Muscle layer of colon (tissue), 2 donors: ENCODE measurements around the gene VPS16.
"Not testable (repeated sequence)": the region's sequence is repeated elsewhere in the genome, so short reads cannot be mapped to it uniquely, and the experiment has no call there.

ENCODE experiments used
- H3K27ac ChIP-seq: one replicate; pipeline ENCODE4 v1.7.0; 2013; ENCODE audit warnings: low read depth, mild to moderate bottlenecking, low read length, moderate library complexity
- H3K27me3 ChIP-seq, 2 donors: one replicate each; pipeline ENCODE4 v1.7.0; 2013; ENCODE audit warnings: low read length in 2 of 2, mild to moderate bottlenecking in 2 of 2; ENCODE audit not compliant: insufficient read depth in 2 of 2, control insufficient read depth in 1 of 2
- H3K36me3 ChIP-seq: one replicate; pipeline ENCODE4 v1.7.0; 2013; ENCODE audit warnings: mild to moderate bottlenecking, low read length; ENCODE audit not compliant: insufficient read depth
- H3K4me1 ChIP-seq: one replicate; pipeline ENCODE4 v1.7.0; 2013; ENCODE audit warnings: mild to moderate bottlenecking, low read length; ENCODE audit not compliant: insufficient read depth
- H3K4me3 ChIP-seq, 2 donors: one replicate each; pipeline ENCODE4 v1.7.0; 2013; ENCODE audit warnings: low read length in 2 of 2, low read depth in 1 of 2, mild to moderate bottlenecking in 1 of 2, moderate library complexity in 1 of 2
- H3K9ac ChIP-seq: one replicate; pipeline ENCODE4 v1.7.0; 2013; ENCODE audit warnings: low read length
- H3K9me3 ChIP-seq: one replicate; pipeline ENCODE4 v1.7.0; 2013; ENCODE audit warnings: mild to moderate bottlenecking, low read length
- donor health status: abdominal sarcoma.
- donor health status: Adenocarcinoma of cecum.

Gene VPS16

DNA sequence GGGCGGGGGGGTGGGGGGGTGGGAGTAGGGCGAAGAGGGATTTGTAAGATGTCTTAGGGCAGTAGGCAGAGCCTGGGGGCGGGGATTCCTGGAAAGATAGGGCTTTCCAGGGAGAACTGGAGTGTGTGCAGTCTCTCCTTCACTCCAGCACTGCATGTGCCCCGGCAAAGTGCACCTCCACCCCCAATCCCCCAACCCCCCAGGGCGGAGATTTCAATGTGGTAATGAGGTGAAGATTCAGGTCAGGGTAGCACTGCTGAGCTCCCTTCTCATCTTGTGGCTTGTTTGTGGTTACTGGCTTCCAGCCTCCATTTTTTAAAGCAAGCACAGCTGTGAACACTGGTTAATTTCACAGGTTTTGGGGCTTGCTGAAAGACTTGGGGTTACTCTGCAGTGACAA, 18.5 kb upstream of the VPS16 start:
- Histone ChIP-seq H3K36me3 (no peaks in the 10 kb centered on the region), H3K9me3 (no peaks in the 10 kb centered on the region), H3K9ac (no peak overlapping the region), H3K4me3 (no peak overlapping the region), H3K27ac (no peak overlapping the region), H3K4me1 (no peaks in the 10 kb centered on the region), H3K27me3 (peaks cover 0 to 21% of the 10 kb centered on the region in 2 donors)

GRCh38 chr20:2825761-2826160, 14.8 kb upstream of the VPS16 start:
- H3K4me3 ChIP-seq: no peak overlapping the region
- no peaks in the 10 kb centered on the region for H3K4me1 ChIP-seq
- H3K9ac ChIP-seq: no peak overlapping the region
- H3K36me3 ChIP-seq: no peaks in the 10 kb centered on the region
- no peaks in the 10 kb centered on the region for H3K9me3 ChIP-seq
- peaks cover 0 to 8% of the 10 kb centered on the region in 2 donors for H3K27me3 ChIP-seq
- no peak overlapping the region for H3K27ac ChIP-seq

GRCh38 chr20:2826655-2827054, 13.9 kb upstream of the VPS16 start:
- H3K4me3 ChIP-seq: no peak overlapping the region
- H3K27ac ChIP-seq: no peak overlapping the region
- no peaks in the 10 kb centered on the region for H3K36me3 ChIP-seq
- no peaks in the 10 kb centered on the region for H3K4me1 ChIP-seq
- H3K9ac ChIP-seq: no peak overlapping the region
- H3K9me3 ChIP-seq: no peaks in the 10 kb centered on the region
- peaks cover 0 to under 1% of the 10 kb centered on the region in 2 donors for H3K27me3 ChIP-seq

- Histone ChIP-seq H3K27ac (no peak overlapping the region), H3K4me3 (no peak overlapping the region), H3K4me1 (no peaks in the 10 kb centered on the region), H3K27me3 (no peaks in the 10 kb centered on the region), H3K36me3 (no peaks in the 10 kb centered on the region), H3K9ac (no peak overlapping the region), H3K9me3 (no peaks in the 10 kb centered on the region)
These were observed 11.2 kb upstream of the VPS16 start for GRCh38 chr20:2829376-2829775.

DNA sequence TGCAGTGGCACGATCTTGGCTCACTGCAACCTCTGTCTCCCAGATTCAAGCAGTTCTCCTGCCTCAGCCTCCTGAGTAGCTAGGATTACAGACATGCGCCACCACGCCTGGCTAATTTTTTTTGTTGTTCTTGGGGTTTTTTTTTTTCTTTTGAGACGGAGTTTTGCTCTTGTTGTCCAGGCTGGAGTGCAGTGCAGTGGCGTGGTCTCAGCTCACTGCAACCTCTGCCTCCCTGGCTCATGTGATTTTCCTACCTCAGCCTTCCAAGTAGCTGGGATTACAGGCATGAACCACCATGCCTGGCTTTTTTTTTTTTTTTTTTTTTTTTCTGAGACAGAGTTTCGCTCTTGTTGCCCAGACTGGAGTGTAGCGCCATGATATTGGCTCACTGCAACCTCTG, 9.3 kb upstream of the VPS16 start:
- not testable (repeated sequence) for H3K27ac ChIP-seq, H3K9ac ChIP-seq, H3K4me3 ChIP-seq, H3K9me3 ChIP-seq, H3K27me3 ChIP-seq, H3K36me3 ChIP-seq, H3K4me1 ChIP-seq

DNA sequence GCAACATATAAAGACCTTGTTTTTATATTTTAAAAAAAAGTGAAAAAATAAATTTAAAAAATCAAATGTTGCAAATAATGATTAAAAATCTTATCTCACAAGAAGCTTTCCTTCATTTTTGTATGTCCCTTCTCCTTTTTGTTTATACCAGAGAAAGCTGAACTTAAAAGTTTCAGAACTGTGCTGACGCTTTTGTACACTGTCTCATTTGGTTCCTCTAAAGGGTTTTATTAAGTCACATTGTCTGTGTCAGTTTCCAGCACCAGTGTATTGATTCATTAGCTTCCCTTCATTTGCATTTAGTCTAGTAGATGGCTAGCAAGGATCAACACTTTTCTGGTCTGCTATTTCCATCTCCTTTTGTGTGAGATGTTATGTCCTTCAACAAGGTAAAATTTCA, 6.8 kb upstream of the VPS16 start:
- Histone ChIP-seq H3K27me3 (no peaks in the 10 kb centered on the region), H3K36me3 (peaks cover 11% of the 10 kb centered on the region), H3K4me1 (no peaks in the 10 kb centered on the region), H3K9ac (no peak overlapping the region), H3K4me3 (no peak overlapping the region), H3K27ac (no peak overlapping the region), H3K9me3 (no peaks in the 10 kb centered on the region)

- H3K9me3 ChIP-seq: no peaks in the 10 kb centered on the region
- H3K4me1 ChIP-seq: peaks cover 6% of the 10 kb centered on the region
- H3K27me3 ChIP-seq: no peaks in the 10 kb centered on the region
- H3K36me3 ChIP-seq: peaks cover 11% of the 10 kb centered on the region
- no peak overlapping the region for H3K27ac ChIP-seq
- H3K4me3 ChIP-seq: no peak overlapping the region
- no peak overlapping the region for H3K9ac ChIP-seq
These were observed 6.0 kb upstream of the VPS16 start for GRCh38 chr20:2834401-2835110.

DNA sequence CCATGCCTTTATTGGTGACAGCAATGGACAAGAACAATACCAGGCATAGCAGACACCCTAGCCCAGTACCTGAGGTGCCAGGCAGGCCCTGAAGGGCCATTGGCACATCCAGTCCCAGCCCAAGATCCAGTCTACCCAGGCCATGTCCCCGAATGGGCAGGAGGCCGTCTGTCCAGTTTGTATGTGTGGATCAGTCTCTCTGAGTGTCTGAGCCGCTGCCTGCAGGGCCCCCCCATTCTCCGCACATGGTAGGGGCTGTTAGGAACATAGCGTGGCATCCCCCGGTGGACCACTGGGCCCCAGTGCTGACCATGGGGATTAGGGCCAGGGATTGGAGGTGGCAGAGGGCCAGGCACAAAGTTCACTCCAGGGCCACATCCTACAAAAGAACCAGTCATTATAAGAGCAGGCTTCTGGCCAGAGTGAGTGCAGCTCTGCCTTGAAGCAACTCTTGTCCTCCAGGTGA, 5.2 kb upstream of the VPS16 start:
- Histone ChIP-seq H3K9me3 (no peaks in the 10 kb centered on the region), H3K4me3 (no peak overlapping the region), H3K27me3 (no peaks in the 10 kb centered on the region), H3K36me3 (peaks cover 11% of the 10 kb centered on the region), H3K27ac (no peak overlapping the region), H3K4me1 (peaks cover 10% of the 10 kb centered on the region), H3K9ac (no peak overlapping the region)

DNA sequence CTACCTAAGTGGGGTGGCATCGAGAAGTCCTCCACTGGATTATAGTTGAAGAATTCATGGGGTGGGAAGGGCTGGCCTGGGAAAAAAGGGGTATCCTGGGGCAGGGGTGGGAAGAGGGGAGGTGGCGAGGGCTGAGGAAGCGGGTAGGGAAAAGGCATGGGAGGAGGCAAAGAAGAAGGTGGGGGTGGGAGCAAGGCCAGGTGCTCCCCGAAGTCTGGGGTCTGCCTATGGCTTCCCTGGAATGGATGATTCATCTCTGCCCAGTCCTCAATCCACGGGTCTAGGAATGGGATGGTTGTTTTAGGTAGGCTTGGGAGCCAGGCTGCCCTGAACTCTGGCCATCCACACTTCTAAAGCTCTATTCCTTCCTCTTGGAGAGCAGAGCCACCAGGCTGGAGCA, 4.5 kb upstream of the VPS16 start:
- Histone ChIP-seq H3K9me3 (no peaks in the 10 kb centered on the region), H3K9ac (no peak overlapping the region), H3K36me3 (peaks cover 11% of the 10 kb centered on the region)

GRCh38 chr20:2837221-2837960, 3.2 kb upstream of the VPS16 start:
- Histone ChIP-seq H3K27ac (no peak overlapping the region), H3K4me1 (peaks cover 20% of the 10 kb centered on the region), H3K36me3 (peaks cover 11% of the 10 kb centered on the region), H3K27me3 (no peaks in the 10 kb centered on the region), H3K4me3 (no peak overlapping the region), H3K9me3 (no peaks in the 10 kb centered on the region), H3K9ac (no peak overlapping the region)

More for the DNA sequence above, 4.5 kb upstream of the VPS16 start:
- no peak overlapping the region for H3K27ac ChIP-seq
- H3K27me3 ChIP-seq: no peaks in the 10 kb centered on the region
- peaks cover 10% of the 10 kb centered on the region for H3K4me1 ChIP-seq
- H3K4me3 ChIP-seq: no peak overlapping the region

- H3K36me3 ChIP-seq: peaks cover 11% of the 10 kb centered on the region
- no peaks in the 10 kb centered on the region for H3K27me3 ChIP-seq
- peaks cover 20% of the 10 kb centered on the region for H3K4me1 ChIP-seq
- H3K9ac ChIP-seq: no peak overlapping the region
- H3K4me3 ChIP-seq: no peak overlapping the region
- H3K9me3 ChIP-seq: no peaks in the 10 kb centered on the region
- no peak overlapping the region for H3K27ac ChIP-seq
These were observed 2.3 kb upstream of the VPS16 start for GRCh38 chr20:2838170-2838797.
